Fibroblast of villous mesenchyme (primary cell): ENCODE measurements around the gene SIM1. TPM values are rescaled to one million over a fixed set of nuclear protein-coding genes. Genes with fewer than 3 reads are reported as not detected.
A peak's percentile ranks its signal among the peaks of the same experiment; 100 is the strongest.
"Not testable (repeated sequence)": the region's sequence is repeated elsewhere in the genome, so short reads cannot be mapped to it uniquely, and the experiment has no call there.

Source experiments
- DNase-seq: peaks from one replicate; pipeline ENCODE4 v3.0.0-alpha.2; 2010; ENCODE audit warnings: low read depth
- H3K4me3 ChIP-seq: 2 replicates; pipeline ENCODE4 v1.5.1; 2011; ENCODE audit warnings: low read depth, mild to moderate bottlenecking, low read length
- CTCF ChIP-seq: IDR thresholded peaks from 2 replicates; pipeline ENCODE4 v1.5.1; 2012; ENCODE audit warnings: low read depth, mild to moderate bottlenecking, low read length; ENCODE audit not compliant: insufficient read depth
- total RNA-seq: library from RNA; depleted of rRNA; stranded (reverse); fragments of >200 nt; gene quantifications from 2 replicates; pipeline ENCODE4 v1.2.3, GENCODE V29; 2012

Gene SIM1
- total RNA-seq, 1 donor, result not detected

GRCh38 chr6:100372326-100373091 is 92.2 kb downstream of the SIM1 start:
- TF ChIP-seq CTCF, result no peak
- H3K4me3 ChIP-seq, result no peak overlapping the region
- no peak for DNase-seq

- TF ChIP-seq CTCF, result no peak
- H3K4me3 ChIP-seq, result no peak overlapping the region
- no peak for DNase-seq
These were observed 93.1 kb downstream of the SIM1 start for GRCh38 chr6:100371591-100371990.

GRCh38 chr6:100370265-100370664 is 94.5 kb downstream of the SIM1 start:
- peak; percentile 23 for TF ChIP-seq CTCF
- DNase-seq, result no peak
- no peak overlapping the region for H3K4me3 ChIP-seq

GRCh38 chr6:100366419-100366818 is 98.3 kb downstream of the SIM1 start:
- H3K4me3 ChIP-seq, result no peak overlapping the region
- peak; percentile 24 for DNase-seq
- TF ChIP-seq CTCF, result no peak

- no peak overlapping the region for H3K4me3 ChIP-seq
- no peak for TF ChIP-seq CTCF
- DNase-seq, result no peak
These were observed 101.1 kb downstream of the SIM1 start for GRCh38 chr6:100363651-100364050.

GRCh38 chr6:100354736-100355641 is 109.7 kb downstream of the SIM1 start:
- DNase-seq, result not testable (repeated sequence)

More at GRCh38 chr6:100354736-100355641, 109.7 kb downstream of the SIM1 start:
- peak overlapping the region; percentile 25 for H3K4me3 ChIP-seq
